GM12865 (cell line): ENCODE results near the gene SELENOM.

ENCODE experiments used
- DNase-seq: peaks from one replicate; pipeline ENCODE4 v3.0.0; 2010; ENCODE audit warnings: low read depth
- H3K4me3 ChIP-seq: 2 replicates; pipeline ENCODE4 v1.5.1; 2011; ENCODE audit warnings: mild to moderate bottlenecking, low read depth, low read length, control low read depth
- TF ChIP-seq, protein P1 (sequence below): IDR thresholded peaks from 2 replicates; pipeline ENCODE4 v1.5.1; 2011; ENCODE audit warnings: low read length, control low read depth, low read depth, inconsistent platforms; ENCODE audit not compliant: insufficient read depth; ENCODE audit errors: missing control alignments

The SELENOM gene, protein sequence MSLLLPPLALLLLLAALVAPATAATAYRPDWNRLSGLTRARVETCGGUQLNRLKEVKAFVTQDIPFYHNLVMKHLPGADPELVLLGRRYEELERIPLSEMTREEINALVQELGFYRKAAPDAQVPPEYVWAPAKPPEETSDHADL

DNA sequence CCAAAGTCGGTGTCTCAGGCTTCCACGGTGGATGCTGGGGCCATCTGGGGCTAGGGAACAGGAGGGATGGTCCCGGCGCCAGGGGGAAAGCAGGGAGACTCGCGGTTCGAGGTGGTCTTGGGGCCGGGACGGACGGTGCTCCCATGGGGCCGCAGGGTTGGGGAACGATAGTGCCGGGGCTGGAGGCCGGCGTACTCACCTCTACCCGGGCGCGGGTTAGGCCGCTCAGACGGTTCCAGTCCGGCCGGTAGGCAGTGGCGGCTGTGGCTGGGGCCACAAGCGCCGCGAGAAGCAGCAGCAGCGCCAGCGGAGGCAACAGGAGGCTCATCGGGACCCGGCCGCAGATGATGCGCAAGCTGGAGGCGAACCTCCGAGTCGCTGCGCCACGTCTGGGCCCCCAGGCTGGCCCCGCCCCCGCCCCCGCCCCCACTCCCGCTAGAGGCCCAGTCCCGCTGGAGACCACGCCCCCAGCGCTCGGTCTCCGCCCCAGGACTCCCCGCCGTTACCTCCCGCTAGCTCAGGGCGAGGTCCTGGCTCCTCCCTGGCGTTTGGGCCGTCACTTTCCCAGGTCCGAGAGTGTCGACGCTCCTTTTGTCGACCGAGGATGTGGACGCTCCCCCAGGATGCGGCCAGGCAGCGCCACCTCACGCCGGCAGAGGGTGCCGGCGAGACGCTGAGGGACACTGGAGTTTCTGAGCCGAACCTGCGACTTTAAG, at the start of gene SELENOM:
TSS of gene SELENOM (minus strand) at position 391 of the 716 bp plus-strand sequence. CDS start at position 328, 63 bp downstream.
- peak; percentile 94 for DNase-seq

DNA sequence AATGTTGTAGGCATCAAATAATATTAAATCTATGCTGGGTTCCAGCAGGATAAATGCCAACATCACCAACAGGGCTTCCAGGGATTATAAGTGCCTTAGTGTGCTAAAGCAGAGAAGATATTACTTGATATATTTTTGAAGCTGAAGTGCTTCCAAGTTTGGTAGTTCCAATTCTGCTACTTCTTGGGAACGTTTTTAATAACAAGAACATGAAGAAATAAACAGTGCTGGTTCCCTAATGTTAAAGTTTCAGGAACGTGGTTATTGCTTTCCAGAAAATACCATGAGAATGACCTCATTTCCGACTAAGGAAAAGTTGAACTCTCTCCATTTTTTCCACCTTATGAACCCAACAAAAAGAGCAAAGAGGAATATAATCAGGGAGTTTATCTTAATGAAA, 48.1 kb upstream of the SELENOM start:
- H3K4me3 ChIP-seq, result no peak overlapping the region
- no peak for DNase-seq

More for the DNA sequence above, at the start of gene SELENOM:
- H3K4me3 ChIP-seq, result peak within 1 kb of the TSS; percentile 52
- TF ChIP-seq, protein P1, sequence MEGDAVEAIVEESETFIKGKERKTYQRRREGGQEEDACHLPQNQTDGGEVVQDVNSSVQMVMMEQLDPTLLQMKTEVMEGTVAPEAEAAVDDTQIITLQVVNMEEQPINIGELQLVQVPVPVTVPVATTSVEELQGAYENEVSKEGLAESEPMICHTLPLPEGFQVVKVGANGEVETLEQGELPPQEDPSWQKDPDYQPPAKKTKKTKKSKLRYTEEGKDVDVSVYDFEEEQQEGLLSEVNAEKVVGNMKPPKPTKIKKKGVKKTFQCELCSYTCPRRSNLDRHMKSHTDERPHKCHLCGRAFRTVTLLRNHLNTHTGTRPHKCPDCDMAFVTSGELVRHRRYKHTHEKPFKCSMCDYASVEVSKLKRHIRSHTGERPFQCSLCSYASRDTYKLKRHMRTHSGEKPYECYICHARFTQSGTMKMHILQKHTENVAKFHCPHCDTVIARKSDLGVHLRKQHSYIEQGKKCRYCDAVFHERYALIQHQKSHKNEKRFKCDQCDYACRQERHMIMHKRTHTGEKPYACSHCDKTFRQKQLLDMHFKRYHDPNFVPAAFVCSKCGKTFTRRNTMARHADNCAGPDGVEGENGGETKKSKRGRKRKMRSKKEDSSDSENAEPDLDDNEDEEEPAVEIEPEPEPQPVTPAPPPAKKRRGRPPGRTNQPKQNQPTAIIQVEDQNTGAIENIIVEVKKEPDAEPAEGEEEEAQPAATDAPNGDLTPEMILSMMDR, result peak; percentile 76

DNA sequence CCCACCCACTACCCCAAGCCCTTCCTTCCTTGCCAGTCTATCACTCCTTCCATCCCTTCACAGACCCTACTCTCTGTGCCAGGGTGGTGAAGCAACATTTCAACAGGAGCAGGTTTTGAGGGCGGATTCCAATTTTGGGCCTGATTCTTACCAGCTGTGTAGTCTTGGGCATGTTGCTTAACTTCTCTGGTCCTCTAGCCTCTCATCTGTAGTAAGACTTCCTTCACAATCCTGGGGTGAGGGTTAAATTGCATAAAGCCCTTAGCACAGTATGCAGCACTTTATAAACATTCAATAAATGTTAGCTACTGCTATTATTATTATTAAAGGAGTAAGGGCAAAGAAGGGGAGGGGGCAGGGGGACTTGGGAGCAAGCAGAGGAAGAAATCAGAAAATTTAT, 47.6 kb upstream of the SELENOM start:
- H3K4me3 ChIP-seq, result no peak overlapping the region
- TF ChIP-seq, protein P1, result no peak
- DNase-seq, result no peak

More for the DNA sequence above, 48.1 kb upstream of the SELENOM start:
- TF ChIP-seq, protein P1, result no peak

- H3K4me3 ChIP-seq, result no peak overlapping the region
- TF ChIP-seq, protein P1, result no peak
- DNase-seq, result no peak
These were observed 46.0 kb upstream of the SELENOM start for GRCh38 chr22:31153357-31153756.

GRCh38 chr22:31151872-31152271, 44.5 kb upstream of the SELENOM start:
- DNase-seq, result no peak

GRCh38 chr22:31150615-31151014, 43.2 kb upstream of the SELENOM start:
- peak; percentile 14 for DNase-seq
- TF ChIP-seq, protein P1, result peak; percentile 31
- no peak overlapping the region for H3K4me3 ChIP-seq

More at GRCh38 chr22:31151872-31152271, 44.5 kb upstream of the SELENOM start:
- H3K4me3 ChIP-seq, result no peak overlapping the region
- TF ChIP-seq, protein P1, result no peak
